SJSA1 (cell line): Measurements from ENCODE around the gene PGM2L1. TPM values are rescaled to one million over a fixed set of nuclear protein-coding genes. Genes with fewer than 3 reads are reported as not detected.
"Not testable (repeated sequence)": the region's sequence is repeated elsewhere in the genome, so short reads cannot be mapped to it uniquely, and the experiment has no call there.

Experiments
- DNase-seq, 2 experiments: peaks; one replicate each; pipeline ENCODE4 v3.0.0-alpha.2; 2015 to 2020; ENCODE audit warnings: low spot score in 2 of 2, low read depth in 1 of 2
- H3K27ac ChIP-seq: fragments of 250-450 bp; sonication (Bioruptor Pico); 2 replicates; pipeline ENCODE4 v1.5.1; 2020; ENCODE audit warnings: mild to moderate bottlenecking, moderate library complexity
- H3K27me3 ChIP-seq: fragments of 250-450 bp; sonication (Bioruptor Pico); replicated peaks from 2 replicates; pipeline ENCODE4 v1.5.1; 2020; ENCODE audit warnings: mild to moderate bottlenecking, moderate library complexity
- H3K36me3 ChIP-seq: fragments of 250-450 bp; sonication (Bioruptor Pico); 2 replicates; pipeline ENCODE4 v1.5.1; 2020; ENCODE audit warnings: mild to moderate bottlenecking
- H3K4me1 ChIP-seq: fragments of 250-450 bp; sonication (Bioruptor Pico); replicated peaks from 2 replicates; pipeline ENCODE4 v1.6.1; 2021; ENCODE audit warnings: mild to moderate bottlenecking
- H3K4me3 ChIP-seq: fragments of 250-450 bp; sonication (Bioruptor Pico); 2 replicates; pipeline ENCODE4 v1.5.1; 2020; ENCODE audit warnings: mild to moderate bottlenecking
- H3K9me3 ChIP-seq: fragments of 250-450 bp; sonication (Bioruptor Pico); replicated peaks from 2 replicates; pipeline ENCODE4 v1.5.1; 2020; ENCODE audit warnings: mild to moderate bottlenecking
- total RNA-seq: library from RNA; depleted of rRNA; stranded (reverse); fragments of >200 nt; shearing (Covaris generic); gene quantifications from 2 replicates; pipeline ENCODE4 v1.2.3, GENCODE V29; 2014

The PGM2L1 gene
- total RNA-seq, 1 experiment from 2014 or later = 2.0 TPM

GRCh38 chr11:74384641-74385040 is 13.6 kb downstream of the PGM2L1 start:
- Histone ChIP-seq H3K4me3 (no peak overlapping the region), H3K36me3 (no peaks in the 10 kb centered on the region), H3K27ac (no peak overlapping the region), H3K9me3 (no peaks in the 10 kb centered on the region), H3K27me3 (no peaks in the 10 kb centered on the region), H3K4me1 (no peaks in the 10 kb centered on the region)
- DNase-seq = no peak

DNA sequence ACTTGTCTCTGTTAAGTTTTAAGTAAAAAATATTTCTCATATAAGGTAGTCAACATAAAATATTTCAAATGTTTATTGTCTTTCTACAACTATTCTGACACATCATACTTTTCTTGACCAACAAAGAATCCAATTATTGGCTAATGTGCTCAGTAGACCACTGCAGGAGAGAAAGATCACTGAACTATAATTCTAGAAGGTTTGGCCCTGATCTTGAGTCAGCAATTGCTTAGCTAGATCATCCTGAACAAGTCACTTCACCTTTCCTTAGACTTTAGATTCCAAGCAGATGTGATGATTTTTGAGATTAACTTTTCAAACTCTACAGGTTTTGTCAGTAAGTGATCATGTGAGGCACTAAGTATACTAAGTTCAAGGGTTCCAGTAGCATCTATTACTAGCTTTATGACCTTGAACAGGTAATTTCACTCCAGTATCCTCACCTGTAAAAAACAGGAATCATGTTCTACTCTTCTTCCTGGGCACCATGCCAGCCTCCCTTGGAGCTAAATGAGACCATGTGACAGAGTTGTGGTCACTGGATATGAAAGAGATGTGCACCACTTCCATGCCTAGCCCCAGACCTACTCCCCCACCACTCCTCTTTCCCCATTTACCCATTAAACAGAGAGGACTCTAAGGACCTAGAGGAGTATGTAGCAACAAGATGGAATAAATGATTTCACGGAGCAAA is 17.3 kb downstream of the PGM2L1 start:
- DNase-seq = no peak
- Histone ChIP-seq H3K27me3 (no peaks in the 10 kb centered on the region), H3K9me3 (no peaks in the 10 kb centered on the region), H3K36me3 (no peaks in the 10 kb centered on the region), H3K27ac (no peak overlapping the region), H3K4me3 (no peak overlapping the region), H3K4me1 (no peaks in the 10 kb centered on the region)

DNA sequence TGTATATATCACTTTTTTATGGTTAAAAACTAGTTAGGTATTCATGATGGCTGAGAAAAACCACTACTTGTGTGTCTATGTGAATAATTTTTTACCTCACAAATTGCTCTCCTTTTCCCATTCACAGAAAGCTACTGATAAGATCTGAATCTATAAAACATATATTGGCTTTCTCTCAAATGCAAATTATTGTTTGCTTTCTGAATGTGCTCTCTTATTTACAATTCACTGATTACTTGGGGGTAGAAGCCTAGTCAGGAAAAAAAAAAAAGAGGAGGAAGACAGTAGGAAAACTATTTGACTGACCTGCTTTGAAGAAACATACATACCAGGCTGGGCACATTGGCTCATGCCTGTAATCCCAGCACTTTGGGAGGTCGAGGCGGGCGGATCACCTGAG is 20.5 kb downstream of the PGM2L1 start:
- Histone ChIP-seq H3K9me3 (no peaks in the 10 kb centered on the region), H3K4me3 (no peak overlapping the region), H3K36me3 (no peaks in the 10 kb centered on the region), H3K4me1 (no peaks in the 10 kb centered on the region), H3K27me3 (no peaks in the 10 kb centered on the region), H3K27ac (no peak overlapping the region)
- DNase-seq = no peak

DNA sequence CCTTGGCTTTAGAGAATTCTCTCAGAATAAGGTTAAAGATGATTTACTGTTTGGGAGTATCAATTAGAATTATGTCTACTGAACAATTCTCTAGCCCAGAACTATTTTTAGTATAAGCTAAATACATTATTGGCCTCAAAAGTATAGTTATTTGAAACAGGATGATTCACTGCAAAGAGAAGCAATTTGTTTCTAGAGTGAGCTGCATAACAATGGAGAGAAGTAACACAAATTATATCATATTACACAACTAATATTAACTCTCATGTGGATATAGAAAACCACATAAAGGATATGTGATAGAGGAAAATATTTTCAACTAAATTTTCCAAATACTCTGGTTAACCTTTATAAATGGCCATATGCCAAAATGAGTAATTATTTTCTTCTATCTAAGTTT is 24.9 kb downstream of the PGM2L1 start:
- H3K27ac ChIP-seq = no peak overlapping the region
- no peaks in the 10 kb centered on the region for H3K9me3 ChIP-seq
- H3K27me3 ChIP-seq = no peaks in the 10 kb centered on the region
- DNase-seq = no peak
- H3K4me1 ChIP-seq = no peaks in the 10 kb centered on the region
- no peak overlapping the region for H3K4me3 ChIP-seq
- H3K36me3 ChIP-seq = no peaks in the 10 kb centered on the region

GRCh38 chr11:74371269-74372052 is 26.8 kb downstream of the PGM2L1 start:
- Histone ChIP-seq H3K4me1 (peaks cover 8% of the 10 kb centered on the region), H3K4me3 (no peak overlapping the region), H3K36me3 (no peaks in the 10 kb centered on the region), H3K27ac (peak overlapping the region; percentile 28; the same call in 1 of the 2 replicates), H3K9me3 (no peaks in the 10 kb centered on the region), H3K27me3 (no peaks in the 10 kb centered on the region)
- DNase-seq = peak in 1 of 2 experiments; percentile 46

DNA sequence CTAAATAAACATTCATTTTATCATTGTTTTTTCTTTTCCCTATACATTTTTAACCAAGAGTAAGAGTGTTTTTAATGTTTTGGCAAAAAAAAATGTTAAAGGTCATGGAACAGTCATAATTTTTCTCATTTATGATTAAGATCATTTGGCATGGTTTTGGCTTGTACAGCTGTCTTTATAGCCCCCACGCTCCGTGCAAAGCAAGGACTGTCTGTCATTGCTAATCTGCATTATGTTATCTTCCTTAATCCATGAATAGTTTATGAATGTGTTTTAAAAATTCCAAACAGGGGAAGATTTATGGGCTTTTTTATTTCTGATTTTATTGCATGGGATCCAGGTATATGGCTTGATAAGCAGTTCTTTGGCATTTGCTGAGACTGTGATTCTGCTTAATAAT is 28.1 kb downstream of the PGM2L1 start:
- Histone ChIP-seq H3K4me1 (peaks cover 10% of the 10 kb centered on the region), H3K27me3 (no peaks in the 10 kb centered on the region), H3K4me3 (no peak overlapping the region), H3K36me3 (no peaks in the 10 kb centered on the region), H3K27ac (no peak overlapping the region), H3K9me3 (no peaks in the 10 kb centered on the region)
- DNase-seq = no peak

GRCh38 chr11:74367881-74368280 is 30.4 kb downstream of the PGM2L1 start:
- Histone ChIP-seq H3K4me1 (peaks cover 10% of the 10 kb centered on the region), H3K27me3 (no peaks in the 10 kb centered on the region), H3K9me3 (no peaks in the 10 kb centered on the region), H3K36me3 (no peaks in the 10 kb centered on the region), H3K4me3 (no peak overlapping the region), H3K27ac (no peak overlapping the region)
- DNase-seq = no peak

DNA sequence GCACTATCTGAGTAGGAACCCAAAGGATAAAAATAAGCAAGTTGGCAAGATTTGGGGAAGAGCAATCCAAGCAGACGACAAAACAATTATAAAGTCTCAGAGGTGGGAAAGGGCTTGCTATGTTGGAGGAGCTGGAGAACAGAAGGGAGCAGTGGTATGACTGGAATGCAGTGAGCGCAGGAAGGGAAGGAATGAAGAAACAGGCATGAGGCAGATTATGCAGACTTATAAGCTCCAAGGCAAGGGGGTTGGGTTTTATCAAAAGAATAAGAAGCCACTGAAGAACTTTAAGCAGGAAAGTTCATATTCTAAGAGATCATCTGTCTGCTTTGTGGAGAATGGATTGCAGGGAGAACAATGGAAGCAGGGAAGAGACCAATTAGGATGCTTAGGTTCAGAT is 31.7 kb downstream of the PGM2L1 start:
- peak; percentile 38 to 43 for DNase-seq
- H3K9me3 ChIP-seq = no peaks in the 10 kb centered on the region
- no peaks in the 10 kb centered on the region for H3K36me3 ChIP-seq
- peaks cover 10% of the 10 kb centered on the region for H3K4me1 ChIP-seq
- H3K4me3 ChIP-seq = no peak overlapping the region
- H3K27ac ChIP-seq = peak overlapping the region; percentile 31; the same call in 1 of the 2 replicates
- no peaks in the 10 kb centered on the region for H3K27me3 ChIP-seq

DNA sequence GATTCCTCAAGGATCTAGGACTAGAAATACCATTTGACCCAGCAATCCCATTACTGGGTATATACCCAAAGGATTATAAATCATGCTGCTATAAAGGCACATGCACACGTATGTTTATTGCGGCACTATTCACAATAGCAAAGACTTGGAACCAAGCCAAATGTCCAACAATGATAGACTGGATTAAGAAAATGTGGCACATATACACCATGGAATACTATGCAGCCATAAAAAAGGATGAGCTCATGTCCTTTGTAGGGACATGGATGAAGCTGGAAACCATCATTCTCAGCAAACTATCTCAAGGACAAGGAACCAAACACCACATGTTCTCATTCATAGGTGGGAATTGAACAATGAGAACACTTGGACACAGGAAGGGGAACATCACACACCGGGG is 32.4 kb downstream of the PGM2L1 start:
- H3K4me3 ChIP-seq, H3K4me1 ChIP-seq, H3K36me3 ChIP-seq, DNase-seq, H3K27ac ChIP-seq, H3K9me3 ChIP-seq, H3K27me3 ChIP-seq: not testable (repeated sequence)

DNA sequence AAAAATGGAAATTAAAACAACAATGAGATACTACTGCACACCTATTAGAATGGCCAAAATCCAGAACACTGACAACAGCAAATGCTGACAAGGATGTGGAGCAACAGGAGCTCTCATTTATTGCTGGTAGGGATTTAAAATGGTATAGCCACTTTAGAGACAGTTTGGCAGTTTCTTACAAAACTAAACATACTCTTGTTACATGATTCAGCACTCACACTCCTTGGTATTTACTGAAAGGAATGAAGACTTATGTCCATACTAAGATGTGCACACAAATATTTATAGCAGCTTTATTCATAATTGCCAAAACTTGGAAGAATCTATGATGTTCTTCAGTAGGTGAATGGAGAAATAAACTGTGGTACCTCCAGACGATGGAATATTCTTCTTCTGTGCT is 40.8 kb downstream of the PGM2L1 start:
- Histone ChIP-seq H3K36me3 (no peaks in the 10 kb centered on the region), H3K27me3 (no peaks in the 10 kb centered on the region), H3K9me3 (no peaks in the 10 kb centered on the region), H3K4me3 (no peak overlapping the region), H3K4me1 (no peaks in the 10 kb centered on the region), H3K27ac (no peak overlapping the region)
- DNase-seq = no peak

GRCh38 chr11:74355626-74356025 is 42.6 kb downstream of the PGM2L1 start:
- Histone ChIP-seq H3K27me3 (no peaks in the 10 kb centered on the region), H3K36me3 (no peaks in the 10 kb centered on the region), H3K27ac (no peak overlapping the region), H3K9me3 (no peaks in the 10 kb centered on the region), H3K4me3 (no peak overlapping the region), H3K4me1 (no peaks in the 10 kb centered on the region)
- no peak for DNase-seq

DNA sequence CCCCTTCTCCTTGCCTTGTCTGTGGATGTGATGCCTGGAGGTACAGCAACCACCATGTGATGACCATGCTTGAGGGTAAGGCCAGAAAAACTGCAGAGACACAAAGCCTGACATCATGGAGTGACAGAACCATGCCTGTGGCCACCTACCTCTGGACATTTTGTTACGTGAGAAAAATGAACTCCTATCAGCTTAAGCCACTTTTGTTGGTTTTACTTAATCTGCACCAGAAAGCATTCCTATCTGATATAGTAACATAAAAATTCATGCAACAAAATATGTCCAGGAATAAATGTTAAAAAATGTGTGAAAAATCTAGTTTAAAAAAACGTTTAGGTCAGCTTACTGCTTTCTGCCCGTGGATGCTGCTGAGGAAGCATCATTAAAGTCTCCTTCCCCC is 44.2 kb downstream of the PGM2L1 start:
- Histone ChIP-seq H3K27ac (no peak overlapping the region), H3K9me3 (no peaks in the 10 kb centered on the region), H3K4me1 (no peaks in the 10 kb centered on the region), H3K4me3 (no peak overlapping the region), H3K36me3 (no peaks in the 10 kb centered on the region), H3K27me3 (no peaks in the 10 kb centered on the region)
- no peak for DNase-seq

GRCh38 chr11:74347381-74347780 is 50.9 kb downstream of the PGM2L1 start:
- H3K36me3 ChIP-seq = no peaks in the 10 kb centered on the region
- DNase-seq = no peak
- no peaks in the 10 kb centered on the region for H3K4me1 ChIP-seq
- no peak overlapping the region for H3K4me3 ChIP-seq
- H3K27me3 ChIP-seq = no peaks in the 10 kb centered on the region
- H3K9me3 ChIP-seq = no peaks in the 10 kb centered on the region
- no peak overlapping the region for H3K27ac ChIP-seq

DNA sequence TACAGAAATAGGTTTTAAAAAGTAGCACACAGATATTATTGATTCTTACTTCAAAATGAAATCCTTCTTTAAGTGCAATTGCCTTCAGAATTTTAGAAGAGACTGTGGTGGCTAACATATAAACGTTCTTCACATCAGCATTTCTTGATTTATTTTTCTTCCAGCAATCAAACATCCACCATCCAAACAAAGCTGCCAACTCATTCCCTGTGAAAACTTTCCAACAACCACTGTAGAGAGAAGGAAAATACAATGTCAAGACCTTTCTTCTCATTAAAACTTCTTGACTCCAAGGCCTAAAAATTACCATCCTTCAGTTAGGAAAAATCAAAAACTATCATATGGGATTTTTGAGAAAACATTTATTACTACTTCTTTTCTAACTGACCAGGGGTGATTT is 52.8 kb downstream of the PGM2L1 start:
- no peaks in the 10 kb centered on the region for H3K27me3 ChIP-seq
- H3K36me3 ChIP-seq = no peaks in the 10 kb centered on the region
- H3K27ac ChIP-seq = no peak overlapping the region
- H3K9me3 ChIP-seq = no peaks in the 10 kb centered on the region
- no peaks in the 10 kb centered on the region for H3K4me1 ChIP-seq
- no peak overlapping the region for H3K4me3 ChIP-seq
- DNase-seq = no peak
